Hematopoietic multipotent progenitor cell treated with erythropoietin and hydrocortisone succinate and interleukin-3 and kit ligand, for 6 days (in vitro differentiated cells): Measurements from ENCODE around the gene OR52B2.
A peak's percentile ranks its signal among the peaks of the same experiment; 100 is the strongest.

Experiments used
- DNase-seq: peaks from one replicate; pipeline ENCODE4 v3.0.0-alpha.2; 2015

The OR52B2 gene

DNA sequence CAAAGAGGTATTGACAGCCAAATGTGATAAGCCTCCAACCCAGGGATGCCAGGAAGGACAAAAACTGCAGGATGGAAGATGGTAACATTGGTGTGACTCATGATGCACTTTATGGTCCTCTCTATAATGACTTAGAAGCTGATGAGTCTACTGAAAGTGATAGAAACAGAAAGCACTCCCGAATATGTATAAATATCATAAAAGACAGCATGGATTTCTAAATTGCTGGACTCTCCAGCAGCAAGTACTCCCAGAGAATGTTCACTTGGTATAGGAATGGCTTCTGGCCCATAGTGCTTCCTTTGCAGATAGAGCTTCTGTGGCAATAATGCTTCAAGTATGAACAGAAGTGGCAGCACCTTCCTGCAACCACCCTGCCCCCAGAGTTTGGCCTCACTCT is at the start of gene OR52B2:
Gene OR52B2 (minus strand): TSS at position 101 of the 400 bp plus-strand sequence. CDS start 0 bp downstream, at position 101.
- no peak for DNase-seq

- no peak for DNase-seq
Measured at GRCh38 chr11:6219359-6219758, 49.2 kb upstream of the OR52B2 start.

GRCh38 chr11:6217722-6218121 is 47.6 kb upstream of the OR52B2 start:
- no peak for DNase-seq

DNA sequence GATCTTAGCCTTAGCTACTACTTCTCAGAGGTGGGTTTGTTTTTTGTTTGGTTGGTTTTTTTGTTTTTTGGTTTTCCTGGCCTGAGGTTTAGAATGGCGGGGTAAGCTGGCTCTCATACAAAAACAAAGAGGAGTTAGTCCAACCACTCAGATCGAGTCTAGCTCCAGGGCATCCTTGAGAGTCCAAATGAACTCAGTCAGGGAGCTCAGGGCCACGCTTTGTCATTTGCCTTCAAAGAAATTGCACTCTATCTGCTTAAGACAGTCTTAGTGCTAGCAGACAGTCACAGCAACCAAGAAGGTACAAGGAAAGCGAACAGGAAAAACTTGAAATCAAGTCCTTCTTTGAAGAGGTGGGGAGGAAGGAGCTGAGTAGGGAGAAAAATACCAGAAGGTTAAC is 46.4 kb upstream of the OR52B2 start:
- no peak for DNase-seq

DNA sequence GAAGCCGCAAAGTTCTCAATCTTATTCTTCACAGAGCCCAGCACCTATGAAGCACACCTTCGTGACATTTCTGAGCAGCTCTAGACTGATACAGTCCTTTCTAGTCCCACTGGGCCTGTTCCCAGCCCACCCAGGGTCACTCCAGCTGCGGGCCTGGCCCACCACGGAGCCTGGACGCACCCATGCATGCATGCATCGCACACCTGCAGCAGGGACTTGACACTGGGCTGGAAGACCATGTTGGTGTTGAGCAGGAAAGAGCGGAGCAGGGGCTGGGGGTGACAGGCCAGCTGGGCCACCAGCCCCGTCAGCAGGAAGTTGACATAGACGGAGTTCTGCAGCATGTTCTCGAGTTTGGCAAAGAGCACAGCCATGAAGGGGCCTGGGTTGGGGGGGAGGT is 44.4 kb upstream of the OR52B2 start:
- DNase-seq = no peak

- DNase-seq = no peak
Measured at GRCh38 chr11:6210274-6210955, 40.3 kb upstream of the OR52B2 start.

DNA sequence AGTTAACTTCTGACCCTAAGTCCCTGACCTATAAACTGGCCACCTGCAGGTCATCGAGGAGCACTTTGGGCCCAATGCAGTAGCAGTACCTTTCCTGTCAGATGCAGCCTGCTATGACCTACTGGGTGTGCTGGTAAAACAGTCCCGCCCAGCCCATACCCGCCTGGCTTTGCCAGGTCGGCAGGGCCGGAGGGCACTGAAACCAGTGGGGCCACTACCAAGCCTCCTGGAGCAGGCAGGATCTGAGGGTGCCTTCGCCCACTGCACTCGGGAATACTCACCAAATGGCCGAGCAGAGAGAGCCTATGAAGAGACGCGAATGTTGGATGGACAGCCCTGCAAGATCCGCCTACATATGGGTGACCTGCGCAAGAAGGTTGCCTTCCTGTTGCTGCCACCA is 39.7 kb upstream of the OR52B2 start:
- DNase-seq = no peak

- DNase-seq = no peak
Measured at GRCh38 chr11:6206456-6207180, 36.5 kb upstream of the OR52B2 start.

- no peak for DNase-seq
Measured at GRCh38 chr11:6205366-6205765, 35.2 kb upstream of the OR52B2 start, which contains the start of gene C11orf42. Gene C11orf42, plus strand, starts transcription at chr11:6205557. Its CDS starts 59 bp downstream, at chr11:6205616.

DNA sequence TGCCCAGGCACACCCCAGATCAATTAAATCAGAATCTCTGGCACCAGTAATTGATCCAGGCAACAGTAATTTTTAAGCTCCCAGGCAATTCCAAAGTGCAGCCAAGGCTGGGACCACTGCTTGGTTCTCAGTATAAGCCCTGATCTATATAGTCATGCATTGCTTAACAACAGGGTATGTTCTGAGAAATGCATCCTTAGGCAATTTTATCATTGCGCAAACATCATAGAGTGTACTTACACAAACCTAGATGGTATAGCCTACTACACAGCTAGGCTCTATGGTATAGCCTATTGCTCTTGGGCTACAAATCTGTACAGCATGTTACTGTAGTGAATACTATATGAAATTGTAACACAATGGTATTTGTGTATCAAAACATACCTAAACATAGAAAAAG is 34.6 kb upstream of the OR52B2 start:
- peak; percentile 71 for DNase-seq

DNA sequence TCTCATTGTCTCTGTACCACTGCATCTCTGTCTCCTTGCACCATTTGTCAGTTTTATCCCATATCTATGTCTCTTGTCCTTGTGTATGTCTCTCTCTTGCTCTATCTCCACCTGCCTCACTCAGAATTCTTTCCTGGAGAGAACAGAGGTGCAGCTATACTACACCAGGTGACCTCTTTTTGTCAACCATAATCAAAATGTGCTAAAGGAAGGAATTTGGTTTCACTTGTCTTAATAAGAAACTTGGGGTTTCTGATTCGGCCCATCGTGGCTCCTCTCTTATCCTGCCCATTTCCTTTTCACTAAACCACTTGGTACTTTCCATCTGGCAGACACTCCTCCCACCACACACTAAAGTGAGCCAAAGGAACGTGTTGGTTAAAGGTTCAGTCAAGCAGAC is 33.2 kb upstream of the OR52B2 start:
- DNase-seq = no peak

DNA sequence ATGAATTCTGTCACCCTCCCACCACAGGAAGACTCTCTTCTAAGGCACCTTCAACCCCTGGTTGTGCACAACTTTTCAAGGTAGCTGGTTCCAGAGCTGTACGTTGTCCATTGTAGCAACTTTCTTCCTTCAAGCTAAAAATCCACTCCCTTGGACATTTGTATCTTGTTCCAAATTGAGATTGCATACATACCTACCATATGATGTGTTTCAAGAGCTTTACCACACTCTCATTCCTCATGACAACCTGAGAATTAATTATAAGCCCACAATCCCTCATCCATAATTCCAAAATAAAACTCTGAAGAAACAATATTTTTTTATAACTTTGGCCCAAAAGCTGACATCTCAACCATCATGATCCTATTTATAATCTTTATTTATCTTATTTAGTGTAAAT is 31.9 kb upstream of the OR52B2 start:
- no peak for DNase-seq

DNA sequence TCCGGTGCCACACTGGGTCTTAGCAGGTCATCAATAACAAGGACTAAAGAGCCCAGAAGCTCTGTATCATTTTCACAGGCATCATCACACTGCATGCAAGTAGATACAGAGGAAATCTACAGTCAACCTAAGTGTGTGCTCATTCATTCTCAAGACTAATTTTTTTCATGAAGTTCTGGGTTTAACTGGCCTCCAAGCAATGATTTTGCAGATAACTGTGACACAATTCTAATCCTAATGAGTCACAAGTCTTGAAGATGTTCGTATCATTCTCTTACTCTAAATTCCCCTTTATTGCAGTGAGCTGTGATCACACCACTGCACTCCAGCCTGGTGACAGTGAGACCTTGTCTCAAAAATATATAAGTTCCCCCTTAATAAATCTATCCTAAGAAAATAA is 31.4 kb upstream of the OR52B2 start:
- peak; percentile 50 for DNase-seq

- DNase-seq = peak; percentile 83
Measured at GRCh38 chr11:6200975-6201374, 30.8 kb upstream of the OR52B2 start.

DNA sequence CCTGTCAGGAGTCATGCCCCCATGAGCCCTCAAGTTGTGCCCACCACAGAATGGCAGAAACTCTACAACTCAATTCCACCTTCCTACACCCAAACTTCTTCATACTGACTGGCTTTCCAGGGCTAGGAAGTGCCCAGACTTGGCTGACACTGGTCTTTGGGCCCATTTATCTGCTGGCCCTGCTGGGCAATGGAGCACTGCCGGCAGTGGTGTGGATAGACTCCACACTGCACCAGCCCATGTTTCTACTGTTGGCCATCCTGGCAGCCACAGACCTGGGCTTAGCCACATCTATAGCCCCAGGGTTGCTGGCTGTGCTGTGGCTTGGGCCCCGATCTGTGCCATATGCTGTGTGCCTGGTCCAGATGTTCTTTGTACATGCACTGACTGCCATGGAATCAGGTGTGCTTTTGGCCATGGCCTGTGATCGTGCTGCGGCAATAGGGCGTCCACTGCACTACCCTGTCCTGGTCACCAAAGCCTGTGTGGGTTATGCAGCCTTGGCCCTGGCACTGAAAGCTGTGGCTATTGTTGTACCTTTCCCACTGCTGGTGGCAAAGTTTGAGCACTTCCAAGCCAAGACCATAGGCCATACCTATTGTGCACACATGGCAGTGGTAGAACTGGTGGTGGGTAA is 29.2 kb upstream of the OR52B2 start, which contains the start of gene OR52W1:
Gene OR52W1 (plus strand): TSS at position 51 of the 637 bp plus-strand sequence. CDS start 0 bp downstream, at position 51.
- no peak for DNase-seq

GRCh38 chr11:6197466-6198200 is 27.5 kb upstream of the OR52B2 start:
- no peak for DNase-seq

- DNase-seq = no peak
Measured at GRCh38 chr11:6196396-6196795, 26.3 kb upstream of the OR52B2 start.

GRCh38 chr11:6194065-6194581 is 24.0 kb upstream of the OR52B2 start:
- no peak for DNase-seq

DNA sequence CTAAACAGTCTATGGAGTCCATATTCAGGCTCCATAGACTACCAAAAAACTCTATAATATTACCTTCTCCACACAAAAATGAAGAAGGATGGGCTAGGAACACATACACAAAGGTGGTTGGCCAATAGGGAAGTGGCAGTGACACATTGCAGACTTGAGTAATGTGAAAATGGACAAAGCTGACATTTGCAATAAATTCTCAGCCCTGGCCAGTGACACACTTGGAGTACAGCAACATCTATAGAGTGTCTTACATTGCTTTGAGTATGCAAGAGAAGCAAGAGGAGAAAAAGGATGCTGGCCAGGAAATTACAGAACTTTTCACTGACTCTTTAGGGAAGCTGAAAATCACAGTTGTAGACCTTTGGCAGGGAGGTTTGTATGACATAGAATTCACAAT is 21.6 kb upstream of the OR52B2 start:
- DNase-seq = no peak

- DNase-seq = no peak
Measured at GRCh38 chr11:6175440-6175839, 5.3 kb upstream of the OR52B2 start.

GRCh38 chr11:6156628-6157359 is 13.3 kb downstream of the OR52B2 start:
- DNase-seq = no peak

- DNase-seq = no peak
Measured at GRCh38 chr11:6152126-6152525, 18.0 kb downstream of the OR52B2 start.
